Peyer's patch (tissue), 4 donors: ENCODE results near the gene SCN1B.

Experiments used
- POLR2A ChIP-seq, 2 donors: fragments of 450-650 bp; IDR thresholded peaks; one replicate each; pipeline ENCODE4 v1.5.1; 2017; ENCODE audit warnings: antibody characterized with exemption in 2 of 2, mild to moderate bottlenecking in 2 of 2, moderate library complexity in 2 of 2
- TF ChIP-seq, protein P1 (sequence below), 6 experiments: fragments of 450-650 bp in 4 of 6; fragments of 200-600 bp in 2 of 6; sonication (generic) in 1 of 6; IDR thresholded peaks; one replicate each; pipeline ENCODE4 v1.5.1; 2017 to 2019; ENCODE audit warnings: antibody characterized with exemption in 6 of 6, mild to moderate bottlenecking in 3 of 6, moderate library complexity in 1 of 6

DNA sequence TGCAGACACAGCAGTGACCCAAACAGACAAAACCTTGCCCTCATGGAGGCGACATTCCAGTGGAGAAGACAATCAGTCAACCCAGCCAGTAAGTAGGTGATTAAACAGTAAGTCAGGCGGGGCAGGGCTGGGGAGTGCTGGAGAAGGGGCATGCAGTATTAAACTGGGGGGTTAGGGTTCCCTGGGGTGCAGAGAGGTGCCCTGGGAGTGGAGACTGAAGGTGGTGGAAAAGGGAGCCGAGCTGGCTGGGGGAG, 54.2 kb downstream of the SCN1B start:
- no peak for TF ChIP-seq POLR2A (IDR thresholded peaks at IDR 0.05)
- TF ChIP-seq, protein P1, sequence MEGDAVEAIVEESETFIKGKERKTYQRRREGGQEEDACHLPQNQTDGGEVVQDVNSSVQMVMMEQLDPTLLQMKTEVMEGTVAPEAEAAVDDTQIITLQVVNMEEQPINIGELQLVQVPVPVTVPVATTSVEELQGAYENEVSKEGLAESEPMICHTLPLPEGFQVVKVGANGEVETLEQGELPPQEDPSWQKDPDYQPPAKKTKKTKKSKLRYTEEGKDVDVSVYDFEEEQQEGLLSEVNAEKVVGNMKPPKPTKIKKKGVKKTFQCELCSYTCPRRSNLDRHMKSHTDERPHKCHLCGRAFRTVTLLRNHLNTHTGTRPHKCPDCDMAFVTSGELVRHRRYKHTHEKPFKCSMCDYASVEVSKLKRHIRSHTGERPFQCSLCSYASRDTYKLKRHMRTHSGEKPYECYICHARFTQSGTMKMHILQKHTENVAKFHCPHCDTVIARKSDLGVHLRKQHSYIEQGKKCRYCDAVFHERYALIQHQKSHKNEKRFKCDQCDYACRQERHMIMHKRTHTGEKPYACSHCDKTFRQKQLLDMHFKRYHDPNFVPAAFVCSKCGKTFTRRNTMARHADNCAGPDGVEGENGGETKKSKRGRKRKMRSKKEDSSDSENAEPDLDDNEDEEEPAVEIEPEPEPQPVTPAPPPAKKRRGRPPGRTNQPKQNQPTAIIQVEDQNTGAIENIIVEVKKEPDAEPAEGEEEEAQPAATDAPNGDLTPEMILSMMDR (IDR thresholded peaks at IDR 0.05): no peak
